Skeletal muscle cell (primary cell): ENCODE results near the gene STAMBP.

Experiments used
- DNase-seq: peaks from one replicate; pipeline ENCODE4 v3.0.0-alpha.2; 2010; ENCODE audit warnings: low read depth
- H3K4me3 ChIP-seq: 2 replicates; pipeline ENCODE4 v1.5.1; 2011; ENCODE audit warnings: low read depth, mild to moderate bottlenecking, control low read depth, low read length, moderate library complexity

Gene STAMBP

DNA sequence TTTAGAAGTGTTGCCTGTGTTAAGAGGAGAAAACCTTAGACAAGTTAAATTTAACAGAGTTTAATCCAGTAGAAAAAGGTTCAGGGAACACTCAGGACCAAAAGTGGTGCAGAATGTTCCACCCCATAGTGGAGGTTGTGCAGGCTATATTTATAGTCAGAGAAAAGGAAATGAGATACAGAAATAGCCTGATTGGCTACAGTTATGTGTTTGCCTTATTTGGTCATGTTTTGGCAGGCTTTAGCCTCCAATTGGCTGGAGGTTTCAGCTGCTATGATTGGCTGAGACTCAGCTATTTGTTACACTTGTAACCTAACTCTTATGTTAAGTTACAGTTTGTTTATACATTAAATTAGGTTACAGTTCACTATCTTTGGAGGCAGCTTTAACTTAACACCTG, 4.2 kb downstream of the STAMBP start:
- DNase-seq: no peak
- no peak overlapping the region for H3K4me3 ChIP-seq

DNA sequence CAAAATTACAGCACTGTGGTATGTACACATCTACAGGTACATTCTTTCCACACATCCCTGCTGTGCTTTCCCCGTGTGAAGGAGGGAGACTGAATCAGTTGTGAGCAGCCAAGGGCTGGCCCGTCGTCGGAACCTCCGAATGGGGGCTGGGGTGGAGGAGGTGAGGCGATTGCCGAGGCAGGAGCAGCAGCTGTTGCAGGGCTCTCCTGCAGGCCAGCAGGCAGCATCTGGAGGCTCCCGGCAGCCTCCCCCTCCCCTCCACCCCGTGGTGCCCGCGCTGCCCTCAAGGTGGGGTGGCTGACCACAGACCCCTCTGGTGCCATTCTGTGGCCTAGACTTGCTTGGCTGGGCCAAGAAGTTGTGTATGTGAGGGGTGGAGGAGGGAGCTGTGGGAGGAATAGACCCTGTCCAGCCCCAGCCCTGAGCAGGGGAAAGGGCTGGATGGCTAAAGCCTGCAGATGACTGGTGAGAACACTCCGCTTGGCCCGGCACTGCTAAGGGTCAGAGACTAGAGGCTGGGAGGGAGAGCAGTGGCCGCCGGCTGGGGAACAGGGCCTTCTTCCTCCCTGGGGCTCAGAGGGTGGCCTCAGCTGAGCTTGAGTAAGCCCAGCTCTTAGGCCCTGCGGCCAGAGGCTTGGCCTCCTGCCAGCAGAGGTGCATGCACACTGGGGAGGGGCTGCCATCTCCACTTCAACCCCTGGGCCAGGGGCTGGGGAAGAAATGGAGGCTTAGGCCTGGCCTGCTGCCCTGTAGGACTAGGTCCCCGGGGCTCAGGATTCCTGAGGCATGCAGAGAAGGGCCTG, 7.6 kb downstream of the STAMBP start:
- DNase-seq: no peak
- H3K4me3 ChIP-seq: no peak overlapping the region

DNA sequence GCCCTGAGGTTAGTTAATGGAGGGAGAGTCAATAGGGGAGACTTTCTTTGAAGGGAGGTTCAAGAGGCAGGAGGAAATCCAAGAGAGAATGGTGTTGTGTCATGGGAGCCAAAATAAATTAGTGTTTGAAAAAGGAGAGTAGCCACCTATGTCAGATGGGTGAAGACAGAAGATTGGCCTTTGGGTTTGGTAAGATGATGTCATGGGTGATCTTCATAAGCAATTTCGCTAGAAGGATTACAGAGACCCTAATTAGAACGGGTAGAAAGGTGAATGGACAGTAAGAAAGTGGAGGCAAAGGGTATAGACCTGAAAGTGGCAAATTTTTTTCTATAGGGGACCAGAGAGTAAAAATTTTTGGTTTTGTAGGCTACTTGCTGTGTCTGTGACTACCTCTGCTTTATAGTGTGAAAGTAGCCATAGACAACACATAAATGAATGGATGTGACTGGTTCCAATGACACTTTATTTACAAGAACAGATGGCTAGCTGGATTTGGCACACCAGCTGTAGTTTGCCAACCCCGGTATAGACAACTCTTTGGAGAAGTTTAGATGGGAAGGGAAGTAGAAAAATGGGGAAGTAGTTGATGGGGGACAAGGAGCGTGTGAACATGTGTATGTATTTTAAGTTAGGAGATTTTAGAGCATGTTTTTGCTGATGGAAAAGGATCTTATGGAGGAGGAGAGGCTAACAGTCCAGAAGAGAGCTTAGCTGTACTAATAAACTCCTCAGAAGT, 9.3 kb downstream of the STAMBP start:
- no peak overlapping the region for H3K4me3 ChIP-seq
- DNase-seq: no peak

DNA sequence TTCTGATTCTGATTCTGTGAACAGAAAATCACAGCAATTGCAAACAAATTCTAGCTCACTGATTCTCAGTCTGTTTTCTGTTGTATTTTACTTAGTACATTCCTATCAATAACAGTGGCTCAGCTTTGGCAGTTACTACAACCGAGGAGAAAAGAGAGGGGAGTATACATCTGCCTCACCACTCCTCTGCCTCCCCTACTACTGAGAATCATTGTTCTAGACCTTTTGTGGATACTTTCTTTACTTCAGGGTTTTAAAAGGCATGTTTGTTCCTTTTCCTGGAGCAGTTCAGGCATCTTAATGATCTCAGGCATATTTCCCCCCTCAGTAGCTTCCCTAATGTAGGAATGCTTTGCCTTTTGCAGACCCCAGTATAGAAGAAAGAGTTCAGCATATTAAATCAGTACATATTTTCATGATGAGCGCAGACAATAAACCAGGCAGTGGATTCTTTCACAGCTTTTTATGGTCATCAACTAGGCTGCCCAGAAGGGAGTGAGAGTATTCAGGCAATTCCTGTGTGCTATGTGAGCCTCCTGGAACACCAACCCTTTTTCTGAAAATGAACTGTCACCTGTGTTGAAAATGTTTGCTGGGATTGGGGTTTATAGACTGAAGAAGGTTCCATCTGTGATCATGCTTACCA, 10.3 kb downstream of the STAMBP start:
- DNase-seq: no peak
- H3K4me3 ChIP-seq: no peak overlapping the region

DNA sequence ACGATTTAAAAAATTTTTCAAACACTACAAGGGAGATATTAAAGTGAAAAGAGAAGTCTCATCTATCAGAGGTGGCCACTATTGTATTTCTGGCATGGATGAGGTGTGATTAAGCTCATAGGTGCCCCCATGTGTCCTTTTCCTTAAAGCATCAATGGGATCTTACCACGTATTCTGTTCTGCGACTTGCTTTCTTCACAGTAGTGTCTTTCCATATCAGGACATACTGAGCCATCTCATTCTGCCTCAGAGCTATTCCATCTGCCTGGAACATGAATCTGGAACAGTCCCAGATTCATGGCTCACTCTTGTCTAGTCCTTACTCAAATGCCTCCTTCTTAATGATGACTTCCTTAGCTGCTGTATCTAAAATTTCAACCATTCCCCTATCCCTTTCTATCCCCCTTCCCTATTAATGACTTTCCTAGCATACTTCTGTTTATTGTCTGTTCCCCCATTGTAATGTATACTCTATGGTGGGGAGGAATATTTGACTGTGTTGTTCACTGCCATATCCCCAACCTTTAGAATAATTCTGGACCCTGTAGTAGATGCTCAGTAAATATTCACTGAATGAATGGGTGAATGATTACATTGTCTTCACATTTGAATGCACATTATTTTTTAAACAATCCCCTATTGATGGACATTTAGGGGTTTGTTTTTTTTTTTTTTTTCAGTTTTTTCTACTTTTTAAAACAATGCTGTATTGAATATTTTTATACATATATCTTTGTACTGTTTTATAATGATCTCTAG, 11.1 kb downstream of the STAMBP start:
- H3K4me3 ChIP-seq: no peak overlapping the region
- DNase-seq: no peak

DNA sequence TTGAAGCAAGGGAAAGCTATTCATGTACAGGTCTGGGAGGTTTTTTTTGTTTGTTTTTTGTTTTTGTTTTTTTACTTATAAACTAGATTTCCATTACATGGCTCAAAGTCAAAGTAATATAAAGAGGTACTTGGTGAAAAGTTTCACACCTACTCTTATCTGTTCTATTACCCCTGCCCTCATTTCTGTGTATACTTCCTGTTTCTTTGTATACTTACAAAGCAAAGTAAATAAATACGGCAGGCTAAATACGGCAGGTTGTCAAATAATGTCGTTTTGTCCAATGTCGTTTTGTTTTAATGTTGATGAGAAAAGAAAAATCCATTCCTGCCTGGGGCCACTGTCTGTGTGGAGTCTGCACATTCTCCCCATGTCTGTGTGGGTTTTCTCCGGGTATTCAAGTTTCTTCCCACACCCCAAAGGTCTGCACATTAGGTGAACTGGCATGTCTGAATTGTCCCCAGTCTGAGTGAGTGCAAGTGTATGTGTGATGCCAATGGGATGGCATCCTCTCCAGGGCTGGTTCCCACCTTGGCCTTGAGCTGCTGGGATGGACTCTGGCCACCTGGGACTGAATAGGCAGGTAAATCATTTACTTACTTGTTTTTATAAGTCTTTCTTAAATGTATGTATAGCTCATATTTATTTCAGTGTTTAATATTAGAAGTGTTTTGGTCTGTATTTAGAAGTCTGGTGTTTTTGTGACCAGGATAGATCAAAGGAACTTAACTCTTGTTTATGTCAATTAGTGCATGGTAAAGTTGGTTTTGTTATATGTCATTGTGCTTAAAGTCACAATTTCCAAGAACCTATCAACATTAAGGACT, 13.4 kb downstream of the STAMBP start:
- H3K4me3 ChIP-seq: no peak overlapping the region
- DNase-seq: no peak

DNA sequence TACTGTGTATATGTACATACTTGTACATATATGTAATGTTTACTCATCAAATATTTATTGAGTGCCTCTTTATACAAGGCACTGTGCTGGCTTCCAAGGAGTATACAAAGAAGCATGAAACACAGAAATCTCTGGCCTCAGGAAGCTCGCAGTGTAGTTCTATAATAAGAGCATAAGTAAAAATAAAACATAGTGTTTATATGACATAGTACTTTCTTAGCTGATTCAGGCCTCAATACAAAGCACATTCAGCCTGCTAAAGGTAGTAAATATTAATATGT, 13.9 kb downstream of the STAMBP start:
- no peak for DNase-seq
- H3K4me3 ChIP-seq: no peak overlapping the region

DNA sequence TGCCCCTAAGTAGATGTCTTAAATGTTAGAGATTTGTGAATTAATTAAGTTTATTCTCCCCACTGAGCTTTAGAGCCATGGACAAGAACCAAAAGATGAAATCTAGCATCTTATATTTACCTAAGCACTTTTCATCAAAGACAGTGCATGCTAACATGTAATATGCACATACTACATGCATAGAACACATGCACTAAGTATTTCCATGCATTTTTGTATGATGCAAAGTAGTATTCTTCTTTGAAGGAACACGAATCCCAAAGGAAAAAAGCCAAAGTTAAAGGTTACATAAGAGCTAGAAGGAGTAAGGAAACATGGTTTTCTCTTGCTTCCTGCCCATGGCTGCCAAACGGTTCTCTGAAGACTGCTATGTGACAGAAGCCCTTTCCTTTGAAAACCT, 15.3 kb downstream of the STAMBP start:
- DNase-seq: no peak
- no peak overlapping the region for H3K4me3 ChIP-seq

DNA sequence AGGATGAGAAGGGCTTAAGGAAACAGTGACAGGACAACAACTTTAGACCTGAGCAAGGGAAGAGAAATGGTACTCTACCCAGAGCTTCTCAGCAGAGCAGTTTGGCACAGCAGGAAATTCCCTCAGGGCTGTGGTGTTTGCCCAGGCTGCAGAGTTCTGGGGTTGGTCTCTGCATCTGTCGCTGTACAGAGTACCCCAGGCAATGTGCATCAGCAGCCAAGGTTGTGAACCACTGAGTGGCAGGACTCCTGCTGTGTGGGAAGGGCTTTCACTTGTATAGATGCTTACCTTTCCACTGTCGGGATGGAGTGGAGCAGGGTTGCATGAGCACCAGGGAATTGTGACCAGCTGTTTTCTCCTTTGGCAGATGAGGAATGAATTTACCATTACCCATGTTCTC, 21.2 kb downstream of the STAMBP start:
- no peak overlapping the region for H3K4me3 ChIP-seq
- no peak for DNase-seq

DNA sequence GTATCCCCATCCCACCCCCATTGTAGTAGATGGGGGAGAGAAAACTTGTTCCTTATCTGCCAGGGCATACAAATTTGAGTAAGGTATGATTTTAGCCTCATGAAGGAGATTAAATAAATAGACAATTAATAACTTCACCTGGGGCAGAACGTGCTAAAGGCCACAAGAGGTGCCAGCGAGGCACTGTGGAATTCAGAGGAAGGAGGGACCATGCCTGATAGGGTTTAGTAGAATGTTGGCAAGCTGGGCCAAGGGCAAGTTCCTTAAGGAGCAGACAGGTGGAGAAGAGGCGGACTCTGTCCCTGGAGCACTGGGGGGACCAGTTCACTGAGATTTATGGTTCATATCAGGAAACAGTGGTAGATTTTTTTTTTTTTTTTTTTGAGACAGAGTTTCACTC, 22.5 kb downstream of the STAMBP start:
- H3K4me3 ChIP-seq: no peak overlapping the region
- DNase-seq: no peak

DNA sequence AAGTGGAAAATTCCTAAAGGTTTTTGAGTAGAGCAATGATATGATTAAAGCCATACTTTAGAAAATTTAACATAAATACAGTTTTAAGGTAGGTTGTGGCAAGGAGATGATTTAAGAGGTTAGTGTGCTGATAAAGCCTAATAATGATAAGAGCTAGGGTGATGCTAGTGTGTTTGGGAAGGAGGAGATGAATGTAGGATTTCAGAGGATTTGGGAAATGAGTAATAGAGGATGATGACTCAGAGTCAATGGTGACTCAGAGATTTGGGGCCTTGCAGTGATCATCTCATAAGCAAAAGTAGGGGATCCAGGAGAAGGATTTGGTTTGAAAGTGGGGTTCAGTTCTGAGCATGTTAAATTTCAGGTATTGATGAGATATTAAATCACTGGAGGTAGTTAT, 23.3 kb downstream of the STAMBP start:
- no peak overlapping the region for H3K4me3 ChIP-seq
- peak; percentile 38 for DNase-seq

DNA sequence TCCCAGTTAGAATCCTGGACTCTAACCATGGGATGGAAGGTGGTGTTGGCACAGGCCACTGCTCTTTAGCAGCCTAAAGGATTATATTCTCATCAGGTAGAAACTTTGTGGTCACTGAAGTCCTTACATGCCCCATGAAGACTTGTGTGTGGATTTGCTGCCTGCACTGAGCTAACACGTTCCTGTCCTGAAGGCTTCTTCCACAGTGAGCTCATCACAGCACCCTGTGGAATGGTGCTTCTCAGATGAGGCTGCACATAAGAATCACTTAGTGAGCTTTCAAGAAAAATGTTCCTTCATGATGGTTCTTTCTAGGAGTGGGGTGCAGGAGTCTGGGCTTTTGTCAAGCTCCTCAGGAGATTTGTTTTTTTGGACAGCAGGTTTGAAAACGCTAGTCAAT, 26.8 kb downstream of the STAMBP start:
- no peak for DNase-seq
- H3K4me3 ChIP-seq: no peak overlapping the region

DNA sequence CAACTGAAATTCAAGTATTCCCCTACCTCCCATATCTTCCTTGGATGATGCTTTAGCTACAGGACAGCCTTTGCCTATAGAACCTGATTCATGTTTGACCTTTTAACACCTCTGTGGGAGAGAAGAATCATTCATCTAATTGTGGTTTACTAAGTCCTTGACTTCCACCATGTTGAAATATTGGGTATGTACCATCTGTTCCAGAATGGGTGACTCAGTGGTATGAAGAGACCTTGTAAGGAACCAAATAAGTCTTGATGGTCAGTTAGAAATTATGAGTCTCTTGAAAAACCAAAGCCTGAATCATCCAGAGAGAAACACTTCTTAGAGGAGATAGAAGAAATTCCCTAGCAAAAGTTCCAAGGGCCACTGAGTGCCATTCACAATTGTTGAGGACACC, 27.5 kb downstream of the STAMBP start:
- peak; percentile 96 for DNase-seq
- H3K4me3 ChIP-seq: no peak overlapping the region

DNA sequence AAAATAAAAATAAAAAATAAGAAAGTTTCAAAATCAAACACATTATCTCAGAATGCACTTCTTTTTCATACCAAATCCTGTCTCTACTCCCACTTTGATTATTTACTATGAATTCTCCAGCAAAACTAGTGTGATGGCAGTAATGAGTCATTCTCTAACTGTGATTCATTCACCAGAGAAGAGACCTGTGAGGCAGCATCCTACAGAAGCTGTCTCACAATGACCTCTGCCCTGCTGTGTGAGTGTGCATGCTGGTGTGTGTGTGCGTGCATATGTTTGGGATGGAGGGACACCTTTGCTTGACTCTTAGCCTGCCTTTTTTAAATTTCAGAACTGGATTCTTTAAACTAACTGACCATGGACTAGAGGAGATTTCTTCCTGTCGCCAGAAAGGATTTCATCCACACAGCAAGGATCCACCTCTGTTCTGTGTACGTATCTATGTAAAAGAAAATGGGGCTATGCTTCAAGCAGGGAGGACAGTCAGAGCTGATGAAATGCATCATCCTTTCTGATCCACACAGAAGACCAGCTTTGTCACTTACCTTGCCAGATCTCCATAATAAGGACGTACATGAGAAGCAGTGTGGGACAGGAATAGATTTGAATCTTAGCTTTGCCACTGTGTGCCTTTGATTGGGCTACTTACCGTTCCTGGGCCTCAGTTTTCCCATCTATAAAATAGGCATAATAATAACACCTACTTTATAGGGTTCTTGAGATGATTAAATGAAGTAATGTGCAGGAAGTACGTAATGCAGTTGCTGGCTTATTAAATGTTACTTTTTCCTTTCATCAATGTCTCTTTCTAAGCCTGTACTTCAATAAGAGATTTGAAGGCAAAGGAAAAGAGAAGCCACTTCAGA, 31.2 kb downstream of the STAMBP start:
- H3K4me3 ChIP-seq: no peak overlapping the region
- DNase-seq: peak; percentile 83

DNA sequence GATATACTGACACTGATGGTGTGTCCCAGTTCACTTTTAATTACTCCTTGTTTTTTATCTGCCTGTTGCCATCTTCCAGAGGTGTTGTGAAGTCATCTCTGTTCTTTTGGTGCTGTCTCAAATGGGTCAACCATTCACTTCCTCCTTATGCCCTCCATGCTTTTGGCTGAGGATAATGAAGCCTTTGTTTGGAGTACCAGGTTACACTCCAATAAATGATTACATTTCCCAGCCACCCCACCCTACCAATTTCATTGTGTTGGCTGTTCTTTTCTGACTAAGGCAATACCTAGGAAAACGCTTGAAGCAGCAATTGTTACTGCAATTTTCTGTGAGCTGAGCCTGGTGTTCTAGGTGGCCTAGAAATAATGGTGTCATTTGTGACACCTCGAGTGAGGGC, 34.2 kb downstream of the STAMBP start:
- DNase-seq: no peak
- no peak overlapping the region for H3K4me3 ChIP-seq

DNA sequence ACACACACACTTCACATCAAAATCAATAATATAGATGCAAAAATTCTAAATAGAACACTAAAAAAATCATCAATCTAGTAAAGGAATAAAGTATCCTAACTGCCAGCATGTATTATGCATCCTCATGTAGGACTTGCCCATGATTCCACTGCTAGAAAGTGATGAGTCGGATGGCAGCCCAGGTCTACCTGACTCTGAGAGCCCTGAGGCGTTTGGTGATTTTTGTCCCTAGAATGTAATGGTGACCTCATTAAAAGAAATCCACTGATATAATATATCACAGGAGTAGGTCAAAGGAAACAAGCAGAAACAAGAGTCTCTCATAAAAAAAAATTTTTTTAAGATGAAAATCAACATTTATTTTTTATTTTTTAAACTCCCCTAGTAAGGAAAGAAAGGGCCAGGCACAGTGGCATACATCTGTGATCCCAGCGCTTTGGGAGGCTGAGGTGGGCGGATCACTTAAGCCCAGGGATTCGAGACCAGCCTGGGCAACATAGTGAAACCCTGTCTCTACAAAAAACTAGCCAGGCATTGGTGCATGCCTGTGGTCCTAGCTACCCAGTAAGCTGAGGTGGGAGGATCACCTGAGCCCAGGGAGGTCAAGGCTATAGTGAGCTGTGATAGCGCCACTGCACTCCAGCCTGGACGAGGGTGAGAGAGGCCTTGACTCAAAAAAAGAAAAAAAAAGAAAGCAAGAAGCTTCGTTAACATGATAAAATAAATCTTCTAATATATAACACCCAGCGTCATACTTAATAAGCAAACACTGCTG, 39.6 kb downstream of the STAMBP start:
- DNase-seq: no peak
- H3K4me3 ChIP-seq: no peak overlapping the region

DNA sequence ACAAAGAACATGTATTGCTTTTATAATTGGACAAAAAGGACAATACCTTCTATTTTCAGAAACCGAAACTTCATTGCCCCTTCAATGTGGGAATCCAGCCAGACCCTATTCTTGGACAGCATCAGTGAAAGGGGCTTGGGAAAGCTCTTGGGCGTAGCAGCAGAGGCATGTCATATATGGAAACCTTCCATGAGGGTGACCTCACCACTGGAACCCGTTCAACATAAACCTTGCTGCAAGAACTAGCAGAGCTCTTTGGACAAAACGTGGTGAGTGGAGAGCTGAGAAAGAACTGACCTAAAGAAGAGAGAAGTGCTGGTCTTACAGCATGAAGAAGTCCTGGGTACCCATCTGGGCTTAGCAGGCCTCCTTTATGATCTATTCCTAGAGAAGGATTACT, 41.3 kb downstream of the STAMBP start:
- H3K4me3 ChIP-seq: no peak overlapping the region
- DNase-seq: peak; percentile 96
